Measurements from ENCODE around the gene FAM107A. TPM values are rescaled to one million over a fixed set of nuclear protein-coding genes. Genes with fewer than 3 reads are reported as not detected.

FAM107A gene
- total RNA-seq, 1 donor from 2014 or later, result not detected

DNA sequence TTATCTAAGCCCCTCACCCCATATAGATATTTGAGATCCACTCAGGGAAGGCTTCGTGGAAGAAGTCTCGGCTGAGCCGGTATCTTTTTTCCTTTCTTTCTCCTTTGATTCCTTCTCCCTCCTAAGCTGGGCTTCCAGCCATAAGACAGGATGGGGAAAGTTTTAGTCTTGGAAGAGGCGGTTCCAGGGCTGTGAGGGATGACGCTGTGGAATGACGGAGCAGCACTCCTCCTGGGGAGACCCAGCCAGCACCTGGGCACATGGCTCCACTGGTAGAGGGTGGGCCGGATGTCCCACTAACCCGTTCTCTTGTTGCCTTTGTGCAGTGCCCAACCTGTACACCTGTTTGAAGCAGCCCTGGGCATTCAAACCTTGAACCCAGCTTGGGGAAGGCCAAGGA lies 43.2 kb upstream of the FAM107A start:
- H3K27me3 Mint-ChIP-seq (ENCODE audit: low read depth, unreplicated experiment), result peaks cover 36% of the 10 kb centered on the region

DNA sequence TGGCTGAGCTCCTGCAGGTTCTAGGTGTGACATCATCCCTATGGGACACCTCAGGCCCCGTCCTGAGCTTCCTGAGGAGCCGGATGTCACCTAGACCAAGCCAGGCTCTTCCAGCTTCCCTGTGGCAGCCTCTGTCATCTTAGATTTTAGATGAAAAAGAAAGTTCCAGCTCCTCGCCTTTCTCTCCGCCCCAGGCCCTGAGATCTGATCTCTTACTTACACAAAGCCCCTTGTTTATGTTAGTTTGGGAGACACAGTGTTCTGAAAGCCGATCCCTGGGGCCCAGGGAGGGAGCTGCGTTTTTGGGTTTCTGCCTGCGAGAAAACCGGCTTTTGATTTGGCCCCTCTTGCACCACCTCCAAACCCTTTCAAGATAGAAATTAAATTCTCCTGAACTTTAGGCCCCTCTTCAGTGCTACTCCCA lies 40.2 kb upstream of the FAM107A start:
- Histone ChIP-seq H3K27ac (ENCODE audit: low read depth, low read length) (no peak overlapping the region), H3K9ac (ENCODE audit: low read length) (no peak overlapping the region), H2AFZ (ENCODE audit: low read depth, low read length) (no peak overlapping the region), H3K9me3 (ENCODE audit: insufficient read depth, low read depth, low read length) (no peaks in the 10 kb centered on the region), H3K79me2 (ENCODE audit: insufficient read depth, low read length) (no peaks in the 10 kb centered on the region), H3K27me3 (ENCODE audit: insufficient read depth, low read length) (peaks cover 4% of the 10 kb centered on the region), H3K36me3 (ENCODE audit: insufficient read depth, low read length) (no peaks in the 10 kb centered on the region), H4K20me1 (ENCODE audit: insufficient read depth, low read length) (no peaks in the 10 kb centered on the region), H3K4me1 (ENCODE audit: insufficient read depth, low read length) (no peaks in the 10 kb centered on the region), H3K4me2 (ENCODE audit: low read length) (no peak overlapping the region), H3K4me3 (ENCODE audit: insufficient read depth, low read depth, low read length) (no peak overlapping the region)
- Mint-ChIP-seq H3K9me3 (ENCODE audit: unreplicated experiment) (no peaks in the 10 kb centered on the region), H3K27ac (ENCODE audit: unreplicated experiment) (no peak overlapping the region), H3K4me3 (ENCODE audit: unreplicated experiment) (no peak overlapping the region), H3K36me3 (ENCODE audit: low read depth, unreplicated experiment) (no peaks in the 10 kb centered on the region), H3K4me1 (ENCODE audit: low read depth, unreplicated experiment) (peaks cover 3% of the 10 kb centered on the region), H3K27me3 (ENCODE audit: low read depth, unreplicated experiment) (peaks cover 27% of the 10 kb centered on the region)
- no peak for FAIRE-seq
- no peak for TF ChIP-seq EZH2 (IDR thresholded peaks at IDR 0.05; ENCODE audit: insufficient read depth, low read length)
- TF ChIP-seq, protein P1, sequence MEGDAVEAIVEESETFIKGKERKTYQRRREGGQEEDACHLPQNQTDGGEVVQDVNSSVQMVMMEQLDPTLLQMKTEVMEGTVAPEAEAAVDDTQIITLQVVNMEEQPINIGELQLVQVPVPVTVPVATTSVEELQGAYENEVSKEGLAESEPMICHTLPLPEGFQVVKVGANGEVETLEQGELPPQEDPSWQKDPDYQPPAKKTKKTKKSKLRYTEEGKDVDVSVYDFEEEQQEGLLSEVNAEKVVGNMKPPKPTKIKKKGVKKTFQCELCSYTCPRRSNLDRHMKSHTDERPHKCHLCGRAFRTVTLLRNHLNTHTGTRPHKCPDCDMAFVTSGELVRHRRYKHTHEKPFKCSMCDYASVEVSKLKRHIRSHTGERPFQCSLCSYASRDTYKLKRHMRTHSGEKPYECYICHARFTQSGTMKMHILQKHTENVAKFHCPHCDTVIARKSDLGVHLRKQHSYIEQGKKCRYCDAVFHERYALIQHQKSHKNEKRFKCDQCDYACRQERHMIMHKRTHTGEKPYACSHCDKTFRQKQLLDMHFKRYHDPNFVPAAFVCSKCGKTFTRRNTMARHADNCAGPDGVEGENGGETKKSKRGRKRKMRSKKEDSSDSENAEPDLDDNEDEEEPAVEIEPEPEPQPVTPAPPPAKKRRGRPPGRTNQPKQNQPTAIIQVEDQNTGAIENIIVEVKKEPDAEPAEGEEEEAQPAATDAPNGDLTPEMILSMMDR (IDR thresholded peaks at IDR 0.05; ENCODE audit: insufficient read depth, low read depth, low read length), result no peak
- no peak for DNase-seq (ENCODE audit: low read depth)

More for the DNA sequence above, 43.2 kb upstream of the FAM107A start:
- no peak overlapping the region for H3K4me2 ChIP-seq (ENCODE audit: low read length)
- Mint-ChIP-seq H3K9me3 (ENCODE audit: unreplicated experiment) (peaks cover 4% of the 10 kb centered on the region), H3K4me1 (ENCODE audit: low read depth, unreplicated experiment) (peaks cover 6% of the 10 kb centered on the region), H3K4me3 (ENCODE audit: unreplicated experiment) (no peak overlapping the region), H3K27ac (ENCODE audit: unreplicated experiment) (no peak overlapping the region), H3K36me3 (ENCODE audit: low read depth, unreplicated experiment) (no peaks in the 10 kb centered on the region)
- H3K79me2 ChIP-seq (ENCODE audit: insufficient read depth, low read length), result no peaks in the 10 kb centered on the region
- no peaks in the 10 kb centered on the region for H3K4me1 ChIP-seq (ENCODE audit: insufficient read depth, low read length)
- no peak overlapping the region for H3K4me3 ChIP-seq (ENCODE audit: insufficient read depth, low read depth, low read length)
- no peak for TF ChIP-seq EZH2 (IDR thresholded peaks at IDR 0.05; ENCODE audit: insufficient read depth, low read length)
- TF ChIP-seq, protein P1 (IDR thresholded peaks at IDR 0.05; ENCODE audit: insufficient read depth, low read depth, low read length), result no peak
- no peak overlapping the region for H2AFZ ChIP-seq (ENCODE audit: low read depth, low read length)
- no peaks in the 10 kb centered on the region for H3K36me3 ChIP-seq (ENCODE audit: insufficient read depth, low read length)
- H3K27ac ChIP-seq (ENCODE audit: low read depth, low read length), result no peak overlapping the region
- no peaks in the 10 kb centered on the region for H3K9me3 ChIP-seq (ENCODE audit: insufficient read depth, low read depth, low read length)
- peaks cover 4% of the 10 kb centered on the region for H3K27me3 ChIP-seq (ENCODE audit: insufficient read depth, low read length)
- FAIRE-seq (no peak), DNase-seq (ENCODE audit: low read depth) (no peak)
- no peak overlapping the region for H3K9ac ChIP-seq (ENCODE audit: low read length)
- no peaks in the 10 kb centered on the region for H4K20me1 ChIP-seq (ENCODE audit: insufficient read depth, low read length)

DNA sequence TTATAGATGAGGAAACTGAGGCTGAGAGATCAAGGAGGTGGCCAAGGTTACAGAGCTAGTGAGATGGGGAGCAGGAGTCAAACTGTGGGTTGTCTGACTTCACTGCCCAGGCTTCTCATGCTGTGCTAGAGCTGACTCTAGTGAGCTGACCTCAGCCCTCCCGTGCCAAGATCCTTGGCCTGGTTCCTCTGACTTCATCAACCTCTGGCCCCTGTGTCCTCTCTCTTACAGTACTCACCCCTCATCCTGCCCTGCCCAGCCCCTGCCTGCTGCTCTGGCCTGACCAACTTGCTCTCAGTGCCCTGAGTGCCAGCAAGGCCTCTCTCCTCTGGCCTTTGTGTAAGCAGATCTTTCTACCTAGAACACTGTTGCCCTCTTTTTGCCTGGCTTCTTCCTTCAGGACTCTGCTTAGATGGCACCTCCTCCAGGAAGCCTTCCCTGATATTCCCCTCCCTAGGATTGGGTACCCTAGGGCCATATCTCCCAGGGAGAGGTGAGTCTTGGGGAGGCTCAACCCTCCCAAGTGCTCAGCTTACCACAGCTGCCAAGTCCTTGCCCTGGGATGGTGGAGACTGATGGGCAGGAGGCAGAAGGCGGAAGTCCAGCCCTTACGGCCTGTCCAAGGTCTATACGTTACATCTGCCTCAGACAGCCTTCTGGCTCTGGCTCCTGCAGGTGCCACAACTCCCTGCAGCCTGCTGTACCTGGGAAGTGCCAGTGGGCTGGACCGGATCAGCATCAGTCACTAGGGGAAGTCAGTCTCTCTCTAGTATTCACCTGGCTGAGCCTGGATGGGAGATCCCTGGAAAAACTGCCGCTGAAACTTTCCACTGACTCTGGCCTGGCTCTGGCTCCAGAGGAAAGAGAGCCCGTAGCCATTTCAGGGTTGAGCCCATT lies 36.3 kb upstream of the FAM107A start:
- no peak overlapping the region for H3K4me2 ChIP-seq (ENCODE audit: low read length)
- no peaks in the 10 kb centered on the region for H3K4me1 ChIP-seq (ENCODE audit: insufficient read depth, low read length)

More for the DNA sequence above, 36.3 kb upstream of the FAM107A start:
- no peak overlapping the region for H3K9ac ChIP-seq (ENCODE audit: low read length)
- Mint-ChIP-seq H3K4me3 (ENCODE audit: unreplicated experiment) (no peak overlapping the region), H3K9me3 (ENCODE audit: unreplicated experiment) (no peaks in the 10 kb centered on the region), H3K27me3 (ENCODE audit: low read depth, unreplicated experiment) (peaks cover 10% of the 10 kb centered on the region), H3K4me1 (ENCODE audit: low read depth, unreplicated experiment) (peaks cover 2% of the 10 kb centered on the region), H3K36me3 (ENCODE audit: low read depth, unreplicated experiment) (no peaks in the 10 kb centered on the region), H3K27ac (ENCODE audit: unreplicated experiment) (no peak overlapping the region)
- H3K27me3 ChIP-seq (ENCODE audit: insufficient read depth, low read length), result no peaks in the 10 kb centered on the region
- H3K79me2 ChIP-seq (ENCODE audit: insufficient read depth, low read length), result no peaks in the 10 kb centered on the region
- H3K27ac ChIP-seq (ENCODE audit: low read depth, low read length), result no peak overlapping the region
- no peaks in the 10 kb centered on the region for H4K20me1 ChIP-seq (ENCODE audit: insufficient read depth, low read length)
- DNase-seq (ENCODE audit: low read depth) (no peak), FAIRE-seq (no peak)
- no peak for TF ChIP-seq EZH2 (IDR thresholded peaks at IDR 0.05; ENCODE audit: insufficient read depth, low read length)
- TF ChIP-seq, protein P1 (IDR thresholded peaks at IDR 0.05; ENCODE audit: insufficient read depth, low read depth, low read length), result no peak
- no peaks in the 10 kb centered on the region for H3K36me3 ChIP-seq (ENCODE audit: insufficient read depth, low read length)
- no peak overlapping the region for H2AFZ ChIP-seq (ENCODE audit: low read depth, low read length)
- H3K4me3 ChIP-seq (ENCODE audit: insufficient read depth, low read depth, low read length), result no peak overlapping the region
- H3K9me3 ChIP-seq (ENCODE audit: insufficient read depth, low read depth, low read length), result no peaks in the 10 kb centered on the region

All from astrocyte (in vitro differentiated cells and primary cell).